D721Med (cell line): Measurements from ENCODE around the gene KCNG2.

Experiments
- DNase-seq: peaks from one replicate; pipeline ENCODE4 v3.0.0; 2011; ENCODE audit warnings: low spot score; ENCODE audit not compliant: insufficient read length
- FAIRE-seq: peaks from 2 replicates; lab custom pipeline; 2011; peaks lifted over from hg19 to GRCh38; lab: Jason Lieb, UNC
- TF ChIP-seq, protein P1 (sequence below): IDR thresholded peaks from 2 replicates; pipeline ENCODE4 v1.5.1; 2012; ENCODE audit warnings: mild to moderate bottlenecking, control low read depth; ENCODE audit not compliant: insufficient read depth; ENCODE audit errors: missing control alignments

KCNG2 gene

GRCh38 chr18:79942211-79942610 lies 144.5 kb downstream of the KCNG2 start:
- DNase-seq (no peak), FAIRE-seq (peak; percentile 64)
- TF ChIP-seq, protein P1, sequence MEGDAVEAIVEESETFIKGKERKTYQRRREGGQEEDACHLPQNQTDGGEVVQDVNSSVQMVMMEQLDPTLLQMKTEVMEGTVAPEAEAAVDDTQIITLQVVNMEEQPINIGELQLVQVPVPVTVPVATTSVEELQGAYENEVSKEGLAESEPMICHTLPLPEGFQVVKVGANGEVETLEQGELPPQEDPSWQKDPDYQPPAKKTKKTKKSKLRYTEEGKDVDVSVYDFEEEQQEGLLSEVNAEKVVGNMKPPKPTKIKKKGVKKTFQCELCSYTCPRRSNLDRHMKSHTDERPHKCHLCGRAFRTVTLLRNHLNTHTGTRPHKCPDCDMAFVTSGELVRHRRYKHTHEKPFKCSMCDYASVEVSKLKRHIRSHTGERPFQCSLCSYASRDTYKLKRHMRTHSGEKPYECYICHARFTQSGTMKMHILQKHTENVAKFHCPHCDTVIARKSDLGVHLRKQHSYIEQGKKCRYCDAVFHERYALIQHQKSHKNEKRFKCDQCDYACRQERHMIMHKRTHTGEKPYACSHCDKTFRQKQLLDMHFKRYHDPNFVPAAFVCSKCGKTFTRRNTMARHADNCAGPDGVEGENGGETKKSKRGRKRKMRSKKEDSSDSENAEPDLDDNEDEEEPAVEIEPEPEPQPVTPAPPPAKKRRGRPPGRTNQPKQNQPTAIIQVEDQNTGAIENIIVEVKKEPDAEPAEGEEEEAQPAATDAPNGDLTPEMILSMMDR: no peak

DNA sequence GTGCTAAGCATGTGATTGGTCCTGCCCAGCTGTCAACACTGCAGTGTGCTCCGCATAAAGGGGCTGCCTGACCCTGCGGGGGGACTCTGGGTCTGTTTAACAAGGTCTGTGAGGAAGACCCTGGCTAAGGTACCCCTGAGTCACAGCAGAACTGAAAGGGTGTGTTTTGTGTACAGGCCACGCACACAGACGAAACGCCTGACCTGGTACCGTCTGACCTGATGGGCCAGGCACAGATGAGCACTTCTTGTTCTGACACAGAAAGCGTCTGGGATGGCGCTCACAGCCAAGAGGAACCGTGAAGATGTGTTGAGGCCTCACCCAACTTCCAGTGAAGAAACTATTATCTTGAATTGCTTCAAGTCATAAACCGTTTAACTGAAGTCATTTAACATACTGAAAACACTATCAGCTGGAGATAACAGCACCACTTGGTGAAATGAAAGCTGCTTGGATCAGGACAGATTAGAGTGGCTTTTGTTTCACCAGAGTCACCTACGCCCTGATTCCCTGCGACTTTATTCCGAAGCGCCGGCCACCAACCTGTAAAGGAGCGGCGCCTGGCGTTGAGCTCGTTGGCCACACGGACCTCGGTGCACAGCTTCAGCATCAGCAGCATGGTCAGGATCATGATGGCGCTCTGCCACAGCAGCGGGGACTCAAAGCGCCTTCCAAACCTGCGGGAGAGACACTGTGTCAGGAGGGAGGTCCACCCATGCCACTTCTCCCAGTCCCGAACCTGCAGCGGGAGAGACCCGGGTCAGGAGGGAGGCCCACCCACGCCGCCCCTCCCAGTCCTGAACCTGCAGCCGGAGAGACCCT lies 145.3 kb downstream of the KCNG2 start:
- no peak for DNase-seq
- peak; percentile 90 for FAIRE-seq
- TF ChIP-seq, protein P1: no peak

GRCh38 chr18:79943608-79944125 lies 145.9 kb downstream of the KCNG2 start:
- FAIRE-seq: no peak
- TF ChIP-seq, protein P1: no peak
- DNase-seq: no peak

DNA sequence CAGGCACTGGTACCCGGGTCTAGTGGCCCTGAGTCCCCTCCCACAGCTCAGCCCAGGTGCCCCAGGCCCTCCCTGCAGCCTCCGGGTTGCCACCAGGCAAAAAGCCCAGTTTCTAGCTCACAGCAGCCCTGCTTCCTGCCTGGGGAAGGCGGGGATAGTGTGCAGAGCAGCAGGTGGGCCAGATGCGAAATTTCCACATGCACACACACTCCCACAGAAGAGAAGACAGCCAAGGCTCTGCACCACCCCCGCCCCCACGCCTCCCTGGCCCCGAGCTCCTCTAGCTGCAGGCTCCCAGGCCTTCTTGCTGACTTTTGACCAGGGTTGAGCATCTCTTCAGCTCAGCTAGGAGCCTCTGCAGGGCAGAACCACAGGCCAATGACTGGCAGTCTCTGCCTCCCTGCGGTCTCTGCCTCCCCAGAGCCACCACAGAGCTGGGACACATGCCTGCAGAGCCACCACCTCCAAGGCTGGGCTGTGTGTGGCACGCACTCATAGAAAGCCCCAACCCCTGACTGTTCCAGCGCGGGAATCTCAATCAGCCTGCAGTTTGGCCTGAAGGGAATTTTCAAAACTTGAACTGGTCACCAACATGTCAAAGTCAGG lies 146.5 kb downstream of the KCNG2 start:
- DNase-seq (no peak), FAIRE-seq (no peak)
- TF ChIP-seq, protein P1: no peak

DNA sequence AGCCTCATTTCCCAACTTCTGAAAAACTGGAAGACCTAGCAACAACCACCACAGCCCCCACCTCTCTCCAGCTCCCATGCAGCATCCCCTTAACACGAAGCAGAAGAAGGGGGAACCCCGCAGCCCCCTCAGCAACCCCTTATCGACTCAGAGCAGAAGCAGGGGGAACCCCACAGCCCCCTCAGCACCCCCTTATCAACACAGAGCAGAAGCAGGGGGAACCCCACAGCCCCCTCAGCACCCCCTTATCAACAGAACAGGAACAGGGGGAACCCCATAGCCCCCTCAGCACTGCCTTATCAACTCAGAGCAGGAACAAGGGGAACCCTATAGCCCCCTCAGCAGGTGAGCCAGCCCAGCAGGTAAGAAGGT lies 147.0 kb downstream of the KCNG2 start:
- TF ChIP-seq, protein P1: no peak
- FAIRE-seq: no peak
- DNase-seq: no peak

- no peak for DNase-seq
- TF ChIP-seq, protein P1: no peak
- FAIRE-seq: peak; percentile 60
Observed at GRCh38 chr18:79945118-79946042, 147.6 kb downstream of the KCNG2 start.
